Endothelial cell of umbilical vein (primary cell): Measurements from ENCODE around the gene SNX5. TPM values are rescaled to one million over a fixed set of nuclear protein-coding genes. Genes with fewer than 3 reads are reported as not detected.

Experiments
- BruUV-seq: library from RNA; stranded (reverse); fragments of 400-500 nt; replicated peaks from 2 replicates; lab custom pipeline; 2021; lab: Mats Ljungman, UMichigan
- CTCF ChIA-PET: fragments of 300-600, 350-600 bp; sonication (Branson Sonifier 250); formaldehyde crosslinking; loops from one replicate; lab custom pipeline; 2021; ENCODE audit warnings: antibody characterized with exemption, inconsistent platforms; lab: Charles Lee
- POLR2A ChIA-PET: fragments of 300-600, 350-600 bp; sonication (Branson Sonifier 250); formaldehyde crosslinking; loops from one replicate; lab custom pipeline; 2021; ENCODE audit warnings: antibody characterized with exemption, inconsistent platforms; lab: Charles Lee
- DNase-seq: peaks from one replicate; pipeline ENCODE4 v3.0.0-alpha.2; 2011; ENCODE audit warnings: low read depth, low spot score
- FAIRE-seq: peaks from 2 replicates; lab custom pipeline; 2011; peaks lifted over from hg19 to GRCh38; lab: Jason Lieb, UNC
- H2AFZ ChIP-seq: 2 replicates; pipeline ENCODE4 v1.6.0; 2012; ENCODE audit warnings: low read depth, low read length, control low read depth, inconsistent platforms
- H3K27ac ChIP-seq: 2 replicates; pipeline ENCODE4 v1.5.1; 2011; ENCODE audit warnings: low read depth, mild to moderate bottlenecking, control low read depth, low read length, moderate library complexity; ENCODE audit not compliant: insufficient read depth
- H3K27me3 ChIP-seq, 2 experiments: 2 replicates each; pipeline versions ENCODE4 v1.6.0 to v1.6.1; 2011; ENCODE audit warnings: low read length in 2 of 2, mixed read lengths in 1 of 2; ENCODE audit not compliant: control insufficient read depth in 2 of 2, insufficient read depth in 2 of 2
- H3K36me3 ChIP-seq, 2 experiments: 2 replicates in 1 of 2; 3 replicates in 1 of 2; pipeline ENCODE4 v1.5.1; 2011; ENCODE audit warnings: low read length in 2 of 2, mild to moderate bottlenecking in 1 of 2, moderate library complexity in 1 of 2; ENCODE audit not compliant: control insufficient read depth in 2 of 2, insufficient read depth in 2 of 2; ENCODE audit errors: extremely low read depth in 1 of 2
- H3K4me1 ChIP-seq: 3 replicates; pipeline ENCODE4 v1.5.1; 2011; ENCODE audit warnings: mild to moderate bottlenecking, low read length; ENCODE audit not compliant: control insufficient read depth, insufficient read depth; ENCODE audit errors: extremely low read depth
- H3K4me2 ChIP-seq: 2 replicates; pipeline ENCODE4 v1.6.1; 2011; ENCODE audit warnings: low read length, control low read depth, mixed read lengths; ENCODE audit not compliant: insufficient read depth
- H3K4me3 ChIP-seq, 3 experiments: fragments of 200-600 bp in 1 of 3; sonication (generic), shearing (Covaris generic) in 1 of 3; replicated peaks in 1 of 3; 2 replicates each; pipeline ENCODE4 v1.5.1; 2011 to 2016; ENCODE audit warnings: control low read depth in 3 of 3, low read length in 3 of 3, mild to moderate bottlenecking in 2 of 3, inconsistent platforms in 1 of 3, low read depth in 1 of 3, moderate library complexity in 1 of 3; ENCODE audit not compliant: insufficient read depth in 1 of 3
- H3K79me2 ChIP-seq: 2 replicates; pipeline ENCODE4 v1.6.0; 2012; ENCODE audit warnings: low read length, inconsistent platforms; ENCODE audit not compliant: control insufficient read depth, insufficient read depth
- H3K9ac ChIP-seq: replicated peaks from 2 replicates; pipeline ENCODE3; 2011; ENCODE audit warnings: low read length, control low read depth; ENCODE audit not compliant: insufficient read depth; ENCODE audit errors: extremely low read depth
- H3K9me1 ChIP-seq: replicated peaks from 3 replicates; pipeline ENCODE4 v1.6.0; 2011; ENCODE audit warnings: mild to moderate bottlenecking, low read length; ENCODE audit not compliant: control insufficient read depth, insufficient read depth; ENCODE audit errors: extremely low read depth
- H3K9me3 ChIP-seq: replicated peaks from 2 replicates; pipeline ENCODE4 v1.5.1; 2012; ENCODE audit warnings: low read length, inconsistent platforms; ENCODE audit not compliant: control insufficient read depth, insufficient read depth
- H4K20me1 ChIP-seq: replicated peaks from 2 replicates; pipeline ENCODE3; 2011; ENCODE audit warnings: mild to moderate bottlenecking, low read length; ENCODE audit not compliant: control insufficient read depth, insufficient read depth; ENCODE audit errors: extremely low read depth
- CTCF ChIP-seq, 2 donors: IDR thresholded peaks; 1 replicate in 1 of 2; 2 replicates in 1 of 2; pipeline ENCODE4 v1.5.1; 2011; ENCODE audit warnings: low read length in 2 of 2, mild to moderate bottlenecking in 2 of 2, moderate library complexity in 2 of 2, control low read depth in 1 of 2, inconsistent platforms in 1 of 2, low read depth in 1 of 2; ENCODE audit not compliant: insufficient read depth in 1 of 2; ENCODE audit errors: extremely low read depth in 1 of 2
- EZH2 ChIP-seq: IDR thresholded peaks from 2 replicates; pipeline ENCODE4 v1.6.1; 2012; ENCODE audit warnings: borderline replicate concordance, low read depth, mild to moderate bottlenecking, moderate library complexity, low read length, inconsistent platforms; ENCODE audit not compliant: severe bottlenecking
- FOS ChIP-seq: IDR thresholded peaks from 2 replicates; pipeline ENCODE4 v1.6.1; 2011; ENCODE audit warnings: mild to moderate bottlenecking, low read length, moderate library complexity, borderline replicate concordance; ENCODE audit not compliant: insufficient read depth
- GATA2 ChIP-seq: IDR thresholded peaks from 2 replicates; pipeline ENCODE4 v1.7.0; 2011; ENCODE audit warnings: low read depth, mild to moderate bottlenecking, moderate library complexity, mixed read lengths, low read length; ENCODE audit not compliant: insufficient read length, insufficient read depth
- JUN ChIP-seq: IDR thresholded peaks from 2 replicates; pipeline ENCODE4 v1.6.1; 2011; ENCODE audit warnings: borderline replicate concordance, low read depth; ENCODE audit not compliant: insufficient read length, insufficient read depth
- MYC ChIP-seq: IDR thresholded peaks from one replicate; pipeline ENCODE4 v1.6.1; 2011; ENCODE audit warnings: mild to moderate bottlenecking, low read depth, low read length
- POLR2A ChIP-seq: IDR thresholded peaks from 2 replicates; pipeline ENCODE4 v1.6.1; 2012; ENCODE audit warnings: low read depth, mild to moderate bottlenecking, control low read depth, low read length
- POLR2AphosphoS5 ChIP-seq: IDR thresholded peaks from 2 replicates; pipeline ENCODE4 v1.6.1; 2012; ENCODE audit warnings: low read depth, mild to moderate bottlenecking, control low read depth, low read length, moderate library complexity; ENCODE audit not compliant: insufficient read depth
- dilution Hi-C: fragments of 300-500 bp; cut with MboI; formaldehyde crosslinking; loops from one replicate; pipeline ENCODE4 v1.15.0; 2019; ENCODE audit warnings: low sequenced_read_pairs; ENCODE audit not compliant: extremely low pct_ligation_motif_present
- intact Hi-C: fragments of 100-400 bp; cut with micrococcal nuclease; formaldehyde crosslinking; loops from one replicate; pipeline ENCODE4 v1.10.0; 2022
- polyA plus RNA-seq, 4 experiments: library from polyadenylated mRNA; depleted of rRNA in 3 of 4; stranded (reverse) in 3 of 4; unstranded in 1 of 4; fragments of >200 nt; gene quantifications; 2 replicates each; pipeline versions ENCODE4 v1.2.1 to v1.2.3, GENCODE V29; 2011 to 2012; ENCODE audit warnings: missing spikeins in 1 of 4
- total RNA-seq: library from RNA; stranded (reverse); gene quantifications from 2 replicates; pipeline ENCODE4 v1.2.3, GENCODE V29; 2021
- TF ChIP-seq, protein P1 (sequence below): IDR thresholded peaks from 2 replicates; pipeline ENCODE4 v1.6.1; 2011; ENCODE audit not compliant: insufficient read depth, insufficient read length

SNX5 gene
- total and polyA plus RNA-seq, 2 donors (not counting 3 experiments of a cell fraction or from before 2014, with no cell fraction given), result 76.2 to 121 TPM

DNA sequence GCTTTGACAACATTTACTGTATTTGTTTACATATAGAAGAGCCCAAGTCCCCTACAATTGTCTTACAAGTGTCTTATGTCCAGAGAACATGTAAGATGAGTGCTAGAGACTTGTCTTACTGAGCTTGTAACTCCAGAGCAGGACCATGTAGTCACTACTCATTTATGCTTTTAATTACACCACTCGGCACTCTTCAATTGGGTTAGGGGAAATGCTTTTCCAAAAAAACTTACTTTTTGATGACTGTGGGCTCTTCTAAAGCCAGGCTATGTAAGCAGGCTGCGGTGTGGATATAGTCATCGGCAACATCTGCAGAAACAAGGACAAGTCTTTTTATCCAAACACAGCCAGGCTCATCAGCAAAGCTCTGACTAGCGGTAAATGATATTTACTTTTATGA is 18.7 kb downstream of the SNX5 start:
- no peak for DNase-seq
- CTCF ChIA-PET, result interaction anchor here (0.8 to 2.1 kb wide), 2 partner anchors 8 to 13 kb away, joined by 3 to 8 read pairs; no protein-coding TSS in a partner anchor
- dilution Hi-C loops, result no loop called here
- Histone ChIP-seq H3K27me3 (no peaks in the 10 kb centered on the region), H3K9me1 (no peaks in the 10 kb centered on the region), H3K4me3 (no peak overlapping the region), H2AFZ (no peak overlapping the region), H3K4me1 (no peaks in the 10 kb centered on the region), H4K20me1 (no peaks in the 10 kb centered on the region), H3K9ac (no peak overlapping the region), H3K79me2 (peaks cover 66% of the 10 kb centered on the region), H3K36me3 (peaks cover 55 to 79% of the 10 kb centered on the region in 2 experiments), H3K27ac (no peak overlapping the region), H3K9me3 (no peaks in the 10 kb centered on the region), H3K4me2 (no peak overlapping the region)
- intact Hi-C loops, result no loop called here
- no TSS peak for BruUV-seq
- POLR2A ChIA-PET, result no interaction called here
- no peak for FAIRE-seq
- no peak for TF ChIP-seq EZH2
- TF ChIP-seq GATA2, result no peak
- TF ChIP-seq, protein P1, sequence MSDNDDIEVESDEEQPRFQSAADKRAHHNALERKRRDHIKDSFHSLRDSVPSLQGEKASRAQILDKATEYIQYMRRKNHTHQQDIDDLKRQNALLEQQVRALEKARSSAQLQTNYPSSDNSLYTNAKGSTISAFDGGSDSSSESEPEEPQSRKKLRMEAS, result no peak
- TF ChIP-seq JUN, result no peak
- TF ChIP-seq FOS, result no peak
- no peak for TF ChIP-seq MYC
- TF ChIP-seq POLR2AphosphoS5, result no peak
- no peak for TF ChIP-seq POLR2A
- TF ChIP-seq CTCF (IDR thresholded peaks at IDR 0.05; ENCODE audit: extremely low read depth in 1 of 2, insufficient read depth in 1 of 2, low read depth in 1 of 2, low read length in 2 of 2), result no peak
